NCI-H526 (cell line): ENCODE data around the gene PECR.
"Not testable (repeated sequence)": the region's sequence is repeated elsewhere in the genome, so short reads cannot be mapped to it uniquely, and the experiment has no call there.

Experiments used
- DNase-seq, 2 experiments: peaks; one replicate each; lab custom pipeline; 2025; lab: John Stamatoyannopoulos, UW

PECR gene

DNA sequence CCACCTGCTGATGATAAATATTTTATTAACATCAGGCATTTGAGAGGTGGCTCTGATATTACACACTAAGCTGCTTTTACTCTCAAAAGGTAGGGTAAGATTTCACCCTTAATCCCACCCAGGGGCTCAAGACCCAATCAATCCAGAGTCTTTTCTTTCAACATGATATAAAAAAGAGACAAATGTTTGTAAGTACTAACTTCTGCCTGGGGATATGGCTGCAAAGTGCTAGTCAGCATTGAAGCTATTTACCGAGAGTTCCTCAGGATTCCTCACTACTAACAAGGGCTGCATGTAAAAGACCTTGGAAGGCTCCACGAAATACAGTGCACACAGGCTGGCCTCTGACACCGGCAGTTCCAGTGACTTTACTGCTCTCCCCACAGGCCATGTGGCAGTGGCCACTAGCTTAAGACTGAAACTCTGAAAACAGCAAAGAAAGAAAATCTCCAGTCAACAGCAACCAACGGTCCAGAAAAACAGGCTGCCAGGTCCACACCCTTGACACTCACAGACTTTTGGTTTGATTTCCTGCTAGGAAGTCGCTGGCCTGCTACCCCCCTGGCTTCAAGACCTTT lies 79.4 kb downstream of the PECR start:
- no peak for DNase-seq

DNA sequence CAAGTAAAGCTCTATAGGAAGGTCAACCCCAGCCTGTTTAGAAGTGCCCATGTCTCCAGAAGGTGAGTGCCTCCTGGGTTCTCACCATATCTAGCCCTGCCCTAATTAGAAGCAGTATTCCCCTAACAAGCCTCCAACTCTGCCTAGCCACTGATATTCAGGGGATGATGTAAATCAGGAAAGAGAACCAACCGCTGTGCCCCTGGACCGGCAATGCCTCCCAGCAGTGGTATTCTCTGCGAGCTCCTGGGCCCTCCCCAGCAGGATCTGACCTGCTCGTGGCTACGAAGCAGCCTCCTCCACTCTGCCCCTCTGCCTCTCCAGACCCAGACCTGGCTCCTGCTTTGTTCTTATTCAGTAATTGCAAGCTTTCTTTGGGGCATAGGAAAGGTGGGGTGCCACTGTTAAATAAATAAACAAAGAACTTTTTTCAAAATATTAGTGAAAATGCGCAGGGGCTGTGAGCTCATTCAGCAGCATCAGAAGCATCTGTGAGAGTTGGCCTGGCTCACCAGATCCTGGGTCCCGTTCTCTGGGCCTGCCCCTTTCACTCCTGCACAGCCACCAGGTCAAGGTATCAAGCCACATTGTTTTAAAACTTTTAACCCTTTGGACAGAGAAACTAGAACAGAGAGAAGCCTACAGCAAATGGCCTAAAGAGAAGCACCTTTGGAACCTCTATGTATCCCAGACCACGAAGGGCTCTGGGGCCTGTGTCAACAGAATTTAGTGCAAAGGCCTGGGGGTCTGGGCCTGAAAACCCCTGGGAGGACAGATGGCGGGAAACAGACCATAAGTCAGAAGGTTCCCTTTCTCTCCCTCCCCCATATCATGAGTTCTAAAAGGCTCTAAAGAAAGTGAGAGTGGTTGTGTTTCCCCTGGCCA lies 80.2 kb downstream of the PECR start:
- no peak for DNase-seq

DNA sequence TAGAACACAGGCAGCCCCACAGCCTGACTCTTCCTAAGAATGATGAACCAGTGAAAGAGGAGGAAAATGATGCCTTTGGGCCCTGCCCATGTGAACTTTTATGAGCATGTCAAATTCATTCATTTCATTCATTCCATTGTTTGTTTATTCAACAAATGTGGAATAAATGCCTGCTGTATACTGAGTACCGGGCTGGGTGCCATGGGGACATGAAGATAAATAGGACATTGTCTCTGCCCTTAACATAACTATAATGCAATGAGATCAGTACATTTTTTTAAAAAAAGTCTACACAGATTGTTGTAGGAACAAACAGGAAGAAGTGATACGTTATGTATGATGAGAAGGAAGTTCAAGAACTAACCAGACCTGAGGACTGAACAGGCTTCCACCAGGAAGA lies 83.0 kb downstream of the PECR start:
- DNase-seq, result no peak

DNA sequence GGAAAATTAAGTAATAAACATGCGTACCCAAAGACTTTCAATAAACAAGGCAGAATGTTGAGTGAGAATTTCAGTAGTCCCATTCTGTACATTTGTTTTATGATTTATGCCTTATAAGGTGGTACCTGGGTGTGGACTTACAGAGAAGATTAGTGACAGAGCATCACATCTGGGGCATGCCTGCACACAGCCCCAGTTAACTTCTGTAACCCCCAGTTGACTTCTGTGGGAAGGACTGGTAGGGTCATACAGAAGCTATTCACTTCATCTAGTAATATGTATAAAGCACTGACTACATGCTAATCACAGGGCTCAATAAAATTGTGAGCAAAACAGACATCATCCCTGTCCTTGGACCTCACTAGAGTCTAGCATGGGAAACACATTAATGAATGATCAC lies 84.4 kb downstream of the PECR start:
- no peak for DNase-seq

DNA sequence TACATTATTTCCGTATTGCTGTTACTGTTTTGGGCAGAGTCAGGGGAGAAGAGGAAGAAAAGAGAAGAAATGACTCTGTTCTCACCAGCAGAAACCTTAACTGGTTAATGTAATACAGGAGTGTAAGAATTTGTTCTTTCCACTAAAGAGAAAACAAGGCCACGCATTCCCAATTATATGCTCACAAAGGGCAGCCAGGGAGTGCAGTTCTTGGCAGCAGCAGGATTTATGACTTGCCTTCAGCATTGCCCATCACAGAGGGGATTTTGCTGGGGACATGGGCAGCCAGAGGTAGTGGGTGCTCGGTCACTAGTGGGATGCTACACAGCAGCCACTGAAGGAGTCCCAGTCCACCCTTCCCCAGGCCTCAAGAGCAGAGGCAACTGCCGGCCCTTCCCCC lies 86.7 kb downstream of the PECR start:
- no peak for DNase-seq

DNA sequence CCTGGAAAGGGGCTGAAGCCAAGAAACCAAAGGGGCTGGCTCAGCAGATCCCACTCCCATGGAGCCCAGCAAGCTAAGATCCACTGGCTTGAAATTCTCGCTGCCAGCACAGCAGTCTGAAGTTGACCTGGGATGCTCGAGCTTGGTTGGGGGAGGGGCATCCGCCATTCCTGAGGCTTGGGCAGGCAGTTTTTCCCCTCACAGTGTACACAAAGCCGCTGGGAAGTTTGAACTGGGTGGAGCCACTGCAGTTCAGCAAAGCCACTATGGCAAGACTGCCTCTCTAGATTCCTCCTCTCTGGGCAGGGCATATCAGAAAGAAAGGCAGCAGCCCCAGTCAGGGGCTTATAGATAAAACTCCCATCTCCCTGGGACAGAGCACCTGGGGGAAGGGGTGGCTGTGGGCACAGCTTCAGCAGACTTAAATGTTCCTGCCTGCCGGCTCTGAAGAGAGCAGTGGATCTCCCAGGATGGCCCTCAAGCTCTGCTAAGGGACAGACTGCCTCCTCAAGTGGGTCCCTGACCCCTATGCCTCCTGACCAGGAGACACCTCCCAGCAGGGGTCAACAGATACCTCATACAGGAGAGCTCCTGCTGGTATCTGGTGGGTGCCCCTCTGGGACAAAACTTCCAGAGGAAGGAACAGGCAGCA lies 92.9 kb downstream of the PECR start:
- DNase-seq, result not testable (repeated sequence)
